Caco-2 (cell line): ENCODE results near the gene TWIST2. TPM values are rescaled to one million over a fixed set of nuclear protein-coding genes. Genes with fewer than 3 reads are reported as not detected.

Experiments used
- BruUV-seq: library from RNA; stranded (reverse); fragments of 400-500 nt; replicated peaks from 2 replicates; lab custom pipeline; 2021; lab: Mats Ljungman, UMichigan
- CTCF ChIA-PET: fragments of 300-600 bp; sonication (Branson Sonifier 250); formaldehyde crosslinking; loops from one replicate; lab custom pipeline; 2022; ENCODE audit warnings: antibody characterized with exemption; lab: Charles Lee
- POLR2A ChIA-PET: fragments of 300-600 bp; sonication (Branson Sonifier 250); formaldehyde crosslinking; loops from one replicate; lab custom pipeline; 2022; ENCODE audit warnings: antibody characterized with exemption; lab: Charles Lee
- DNase-seq, 2 experiments: peaks; one replicate each; pipeline versions ENCODE4 v3.0.0 to v3.0.0-alpha.2; 2020 to 2022
- H3K27me3 ChIP-seq: replicated peaks from 2 replicates; pipeline ENCODE4 v1.6.0; 2011; ENCODE audit warnings: low read length; ENCODE audit not compliant: control insufficient read depth, insufficient read depth
- H3K36me3 ChIP-seq: 2 replicates; pipeline ENCODE4 v1.5.1; 2011; ENCODE audit warnings: low read length; ENCODE audit not compliant: control insufficient read depth, insufficient read depth
- H3K4me1 ChIP-seq: fragments of 250-450 bp; sonication (Bioruptor Pico); 2 replicates; pipeline ENCODE4 v1.5.1; 2020; ENCODE audit warnings: mild to moderate bottlenecking
- H3K4me3 ChIP-seq: 2 replicates; pipeline ENCODE4 v1.5.1; 2011; ENCODE audit warnings: low read depth, mild to moderate bottlenecking, control low read depth, low read length
- H3K9me3 ChIP-seq: fragments of 250-450 bp; sonication (Bioruptor Pico); 2 replicates; pipeline ENCODE4 v1.5.1; 2020; ENCODE audit warnings: mild to moderate bottlenecking, moderate library complexity
- H3K27ac Mint-ChIP-seq: one replicate; pipeline ENCODE4 v1.8.0; 2022; ENCODE audit warnings: mixed read lengths; ENCODE audit not compliant: unreplicated experiment
- H3K27me3 Mint-ChIP-seq: one replicate; pipeline ENCODE4 v1.8.0; 2022; ENCODE audit warnings: mixed read lengths; ENCODE audit not compliant: insufficient read depth, unreplicated experiment
- H3K36me3 Mint-ChIP-seq: one replicate; pipeline ENCODE4 v1.8.0; 2022; ENCODE audit warnings: mild to moderate bottlenecking, mixed read lengths; ENCODE audit not compliant: insufficient read depth, unreplicated experiment
- H3K4me1 Mint-ChIP-seq: one replicate; pipeline ENCODE4 v1.8.0; 2022; ENCODE audit warnings: low read depth, mixed read lengths; ENCODE audit not compliant: unreplicated experiment
- H3K4me3 Mint-ChIP-seq: one replicate; pipeline ENCODE4 v1.8.0; 2022; ENCODE audit warnings: mild to moderate bottlenecking, moderate library complexity, mixed read lengths; ENCODE audit not compliant: unreplicated experiment
- H3K9me3 Mint-ChIP-seq: one replicate; pipeline ENCODE4 v1.8.0; 2022; ENCODE audit warnings: mixed read lengths; ENCODE audit not compliant: unreplicated experiment
- intact Hi-C: fragments of 100-400 bp; cut with micrococcal nuclease; formaldehyde crosslinking; loops from one replicate; pipeline ENCODE4 v1.10.0; 2022; ENCODE audit not compliant: unreplicated experiment
- total RNA-seq: library from RNA; stranded (reverse); gene quantifications from 2 replicates; pipeline ENCODE4 v1.2.3, GENCODE V29; 2022
- TF ChIP-seq, protein P1 (sequence below), 2 experiments: fragments of 200-600 bp in 1 of 2; IDR thresholded peaks; 1 replicate in 1 of 2; 2 replicates in 1 of 2; pipeline versions ENCODE4 v1.5.1 to v1.8.0; 2011 to 2022; ENCODE audit warnings: antibody characterized with exemption in 1 of 2, control low read depth in 1 of 2, inconsistent platforms in 1 of 2, low read depth in 1 of 2, low read length in 1 of 2, mild to moderate bottlenecking in 1 of 2, moderate library complexity in 1 of 2; ENCODE audit not compliant: insufficient read depth in 1 of 2, severe bottlenecking in 1 of 2, unreplicated experiment in 1 of 2

Gene TWIST2
- total RNA-seq, 1 experiment from 2014 or later, result not detected

DNA sequence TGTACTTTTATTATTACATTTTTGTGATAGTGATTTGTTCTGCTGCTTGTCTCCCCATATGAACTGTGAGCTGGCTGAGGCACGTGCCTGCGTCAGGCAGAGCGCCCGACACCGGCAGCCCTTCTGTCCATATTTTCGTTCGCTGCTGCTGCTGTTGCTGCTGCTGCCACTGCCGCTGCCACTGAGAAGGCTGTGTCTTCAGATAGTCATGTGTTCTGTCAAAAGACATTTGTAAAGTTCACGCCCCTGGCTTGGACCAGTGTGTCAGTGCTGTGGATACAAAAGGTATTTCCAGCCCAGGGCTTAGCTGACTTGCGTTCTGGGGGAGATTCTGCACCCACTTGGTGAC is 47.0 kb downstream of the TWIST2 start:
- H3K9me3 Mint-ChIP-seq, result no peaks in the 10 kb centered on the region
- Histone ChIP-seq H3K9me3 (no peaks in the 10 kb centered on the region), H3K36me3 (no peaks in the 10 kb centered on the region), H3K4me1 (no peaks in the 10 kb centered on the region), H3K4me3 (no peak overlapping the region), H3K27me3 (no peaks in the 10 kb centered on the region)
- no peak overlapping the region for H3K4me3 Mint-ChIP-seq
- intact Hi-C loops, result no loop called here
- no peak for DNase-seq
- ChIA-PET CTCF (no interaction called here), POLR2A (no interaction called here)
- H3K27ac Mint-ChIP-seq, result no peak overlapping the region
- H3K36me3 Mint-ChIP-seq, result no peaks in the 10 kb centered on the region
- no peaks in the 10 kb centered on the region for H3K27me3 Mint-ChIP-seq
- TF ChIP-seq, protein P1, sequence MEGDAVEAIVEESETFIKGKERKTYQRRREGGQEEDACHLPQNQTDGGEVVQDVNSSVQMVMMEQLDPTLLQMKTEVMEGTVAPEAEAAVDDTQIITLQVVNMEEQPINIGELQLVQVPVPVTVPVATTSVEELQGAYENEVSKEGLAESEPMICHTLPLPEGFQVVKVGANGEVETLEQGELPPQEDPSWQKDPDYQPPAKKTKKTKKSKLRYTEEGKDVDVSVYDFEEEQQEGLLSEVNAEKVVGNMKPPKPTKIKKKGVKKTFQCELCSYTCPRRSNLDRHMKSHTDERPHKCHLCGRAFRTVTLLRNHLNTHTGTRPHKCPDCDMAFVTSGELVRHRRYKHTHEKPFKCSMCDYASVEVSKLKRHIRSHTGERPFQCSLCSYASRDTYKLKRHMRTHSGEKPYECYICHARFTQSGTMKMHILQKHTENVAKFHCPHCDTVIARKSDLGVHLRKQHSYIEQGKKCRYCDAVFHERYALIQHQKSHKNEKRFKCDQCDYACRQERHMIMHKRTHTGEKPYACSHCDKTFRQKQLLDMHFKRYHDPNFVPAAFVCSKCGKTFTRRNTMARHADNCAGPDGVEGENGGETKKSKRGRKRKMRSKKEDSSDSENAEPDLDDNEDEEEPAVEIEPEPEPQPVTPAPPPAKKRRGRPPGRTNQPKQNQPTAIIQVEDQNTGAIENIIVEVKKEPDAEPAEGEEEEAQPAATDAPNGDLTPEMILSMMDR (IDR thresholded peaks at IDR 0.05; ENCODE audit: insufficient read depth in 1 of 2, low read depth in 1 of 2, low read length in 1 of 2, severe bottlenecking in 1 of 2, unreplicated experiment in 1 of 2), result no peak
- no TSS peak for BruUV-seq
- no peaks in the 10 kb centered on the region for H3K4me1 Mint-ChIP-seq

GRCh38 chr2:238895361-238895882 is 47.5 kb downstream of the TWIST2 start:
- TF ChIP-seq, protein P1 (IDR thresholded peaks at IDR 0.05; ENCODE audit: insufficient read depth in 1 of 2, low read depth in 1 of 2, low read length in 1 of 2, severe bottlenecking in 1 of 2, unreplicated experiment in 1 of 2), result no peak
- intact Hi-C loops, result no loop called here
- no peak overlapping the region for H3K4me3 Mint-ChIP-seq
- DNase-seq, result no peak
- Histone ChIP-seq H3K27me3 (no peaks in the 10 kb centered on the region), H3K9me3 (no peaks in the 10 kb centered on the region), H3K4me3 (no peak overlapping the region), H3K36me3 (no peaks in the 10 kb centered on the region), H3K4me1 (no peaks in the 10 kb centered on the region)
- no peak overlapping the region for H3K27ac Mint-ChIP-seq
- POLR2A ChIA-PET, result no interaction called here
- H3K27me3 Mint-ChIP-seq, result no peaks in the 10 kb centered on the region
- H3K9me3 Mint-ChIP-seq, result no peaks in the 10 kb centered on the region
- CTCF ChIA-PET, result no interaction called here
- H3K36me3 Mint-ChIP-seq, result no peaks in the 10 kb centered on the region
- BruUV-seq, result no TSS peak
- no peaks in the 10 kb centered on the region for H3K4me1 Mint-ChIP-seq

- no TSS peak for BruUV-seq
- TF ChIP-seq, protein P1 (IDR thresholded peaks at IDR 0.05; ENCODE audit: insufficient read depth in 1 of 2, low read depth in 1 of 2, low read length in 1 of 2, severe bottlenecking in 1 of 2, unreplicated experiment in 1 of 2), result no peak
- H3K27me3 Mint-ChIP-seq, result no peaks in the 10 kb centered on the region
- Histone ChIP-seq H3K4me3 (no peak overlapping the region), H3K4me1 (no peaks in the 10 kb centered on the region), H3K36me3 (no peaks in the 10 kb centered on the region), H3K9me3 (no peaks in the 10 kb centered on the region), H3K27me3 (no peaks in the 10 kb centered on the region)
- no peak overlapping the region for H3K4me3 Mint-ChIP-seq
- intact Hi-C loops, result no loop called here
- CTCF ChIA-PET, result no interaction called here
- no peak overlapping the region for H3K27ac Mint-ChIP-seq
- no peaks in the 10 kb centered on the region for H3K36me3 Mint-ChIP-seq
- POLR2A ChIA-PET, result no interaction called here
- no peaks in the 10 kb centered on the region for H3K9me3 Mint-ChIP-seq
- no peak for DNase-seq
- no peaks in the 10 kb centered on the region for H3K4me1 Mint-ChIP-seq
These were observed 48.2 kb downstream of the TWIST2 start for GRCh38 chr2:238895891-238896600.
